HG03280 (cell line): ENCODE results near the gene TEKT1.
"Not testable (repeated sequence)": the region's sequence is repeated elsewhere in the genome, so short reads cannot be mapped to it uniquely, and the experiment has no call there.

Experiments
- ATAC-seq: cut with Tn5 transposase; IDR thresholded peaks from one replicate; pipeline ENCODE4 v1.9.1; 2021; ENCODE audit warnings: mild to moderate bottlenecking, moderate library complexity; ENCODE audit not compliant: unreplicated experiment

The TEKT1 gene

DNA sequence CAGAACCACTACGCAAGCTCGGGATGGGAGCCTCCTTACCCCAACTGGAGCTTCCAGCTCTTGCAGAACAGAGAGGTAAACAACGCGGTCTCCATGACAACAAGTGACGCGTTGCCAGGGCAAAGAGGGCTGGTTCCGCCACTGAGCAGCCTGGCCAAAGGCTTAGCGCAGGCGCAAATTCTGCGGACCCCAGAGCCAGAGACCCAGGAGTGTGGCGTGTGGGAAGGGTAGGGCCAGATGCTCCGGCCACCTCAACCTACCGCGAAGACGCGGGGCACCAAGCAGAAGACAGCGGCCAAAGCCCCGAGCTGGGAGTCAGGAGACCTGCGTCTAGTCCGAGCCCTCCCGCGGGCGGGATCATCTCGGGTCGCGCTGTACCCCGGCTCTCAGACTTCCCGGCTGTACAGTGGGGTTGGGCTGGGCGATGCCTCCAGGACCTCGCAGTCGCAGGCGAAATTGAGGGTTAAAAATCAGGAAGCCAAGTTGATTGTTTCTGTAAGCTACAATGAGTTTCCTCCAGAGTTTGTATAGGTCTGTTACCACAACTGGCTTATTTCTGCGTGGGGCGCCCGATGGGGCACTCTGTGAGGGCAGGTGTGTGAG, at the start of gene TEKT1:
Gene TEKT1 (minus strand): TSS at position 69 of the 603 bp plus-strand sequence. CDS start 1,353 bp downstream, outside the sequence.
- ATAC-seq: no peak

DNA sequence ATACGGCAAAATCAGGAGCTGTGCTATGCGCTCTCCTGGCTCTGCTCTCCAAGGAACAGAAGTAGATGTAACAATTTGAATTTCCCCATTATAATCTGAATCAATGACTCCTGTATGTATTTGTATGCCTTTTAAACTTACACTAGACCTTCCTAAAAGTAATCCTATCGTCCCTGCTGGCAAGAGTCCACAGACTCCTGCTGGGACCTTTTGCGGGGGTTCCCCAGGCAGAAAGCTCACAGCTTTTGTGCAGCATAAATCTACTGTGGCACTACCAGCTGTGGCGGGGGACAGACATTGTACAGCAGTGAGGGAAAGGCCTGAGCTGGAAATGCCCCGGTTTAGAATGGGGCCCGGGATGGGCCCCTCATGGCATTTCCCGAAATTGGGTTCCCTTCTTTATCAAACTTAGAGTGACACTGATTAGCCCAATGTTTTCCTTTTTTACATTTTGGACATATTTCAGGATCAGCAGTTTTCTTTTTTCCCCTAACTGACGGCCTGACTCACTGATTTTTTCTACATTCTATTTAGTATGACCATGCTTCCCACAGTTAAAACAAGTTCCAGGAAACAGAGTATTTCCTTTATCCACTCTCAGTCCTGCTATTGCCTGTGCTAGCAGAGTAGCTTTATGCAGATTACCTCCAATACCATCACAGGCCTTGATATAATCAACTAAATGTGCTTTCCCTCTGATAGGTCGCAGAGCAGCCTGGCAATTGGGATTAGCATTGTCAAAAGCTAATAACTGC, 47.9 kb upstream of the TEKT1 start:
- ATAC-seq: not testable (repeated sequence)

DNA sequence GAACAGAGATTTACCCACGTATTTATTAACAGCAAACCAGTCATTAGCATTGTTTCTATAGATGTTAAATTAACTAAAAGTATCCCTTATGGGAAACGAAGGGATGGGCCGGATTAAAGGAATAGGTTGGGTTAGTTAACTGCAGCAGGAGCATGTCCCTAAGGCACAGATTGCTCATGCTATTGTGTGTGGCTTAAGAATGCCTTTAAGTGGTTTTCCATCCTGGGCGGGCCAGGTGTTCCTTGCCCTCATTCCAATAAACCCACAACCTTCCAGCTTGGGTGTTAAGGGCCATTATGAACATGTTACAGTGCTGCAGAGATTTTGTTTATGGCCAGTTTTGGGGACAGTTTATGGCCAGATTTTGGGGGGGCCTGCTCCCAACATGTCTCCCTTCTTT, 43.7 kb upstream of the TEKT1 start:
- not testable (repeated sequence) for ATAC-seq

- no peak for ATAC-seq
Observed at GRCh38 chr17:6872936-6873335, 41.4 kb upstream of the TEKT1 start.

DNA sequence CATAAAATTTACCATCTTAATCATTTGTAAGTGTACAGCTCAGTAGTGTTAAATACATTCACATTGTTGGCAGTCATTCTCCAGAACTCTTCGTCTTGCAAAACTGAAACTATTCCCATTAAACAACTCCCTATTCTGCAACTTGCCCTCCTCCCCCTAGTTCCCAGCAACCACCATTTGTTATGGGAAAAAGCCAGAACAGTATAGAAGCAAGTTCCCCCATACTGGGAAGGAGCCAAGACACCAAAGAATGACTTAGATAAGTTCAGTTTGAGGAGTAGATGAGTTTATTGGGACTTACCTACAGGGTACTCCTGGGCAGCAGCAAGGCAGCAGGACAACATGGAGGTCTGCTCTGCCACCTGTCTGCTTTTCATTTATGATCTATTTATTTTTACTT, 39.3 kb upstream of the TEKT1 start:
- no peak for ATAC-seq

DNA sequence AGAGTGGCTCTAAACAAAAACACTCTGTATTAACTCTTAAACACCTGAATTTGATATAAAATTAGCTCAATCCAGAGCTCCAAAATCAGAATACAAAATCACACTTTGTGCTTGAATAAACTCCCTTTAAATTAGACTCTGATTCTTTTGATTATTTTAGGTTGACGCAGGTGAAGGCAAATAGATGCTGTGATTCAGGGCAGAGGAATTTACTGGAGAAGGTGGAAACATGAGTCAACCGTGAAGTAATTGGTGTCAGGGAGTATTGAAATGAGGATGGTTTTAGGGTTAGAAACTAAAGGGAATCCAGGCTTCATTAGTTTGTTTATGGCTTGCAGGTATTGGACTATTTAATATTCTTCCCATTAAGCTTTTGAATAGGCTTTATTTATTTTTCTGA, 37.1 kb upstream of the TEKT1 start:
- no peak for ATAC-seq

DNA sequence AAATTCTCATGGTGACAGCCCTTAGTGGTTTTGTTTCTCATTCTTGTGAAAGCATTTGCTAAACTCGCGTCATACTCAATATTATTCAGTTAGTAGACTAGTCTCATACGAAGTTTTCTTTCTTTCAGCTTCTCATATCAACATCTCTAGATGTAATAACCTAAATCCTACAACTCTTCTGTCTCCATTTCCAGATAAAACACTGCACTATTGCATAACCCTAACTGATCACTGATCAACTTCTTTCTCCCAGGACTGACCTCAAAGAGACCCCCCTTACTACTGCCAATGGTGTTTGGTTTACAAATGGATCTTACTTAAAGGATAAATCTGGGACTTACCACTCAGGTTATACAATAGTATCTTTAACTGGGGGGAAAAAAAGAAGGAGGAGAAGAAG, 36.3 kb upstream of the TEKT1 start:
- no peak for ATAC-seq

DNA sequence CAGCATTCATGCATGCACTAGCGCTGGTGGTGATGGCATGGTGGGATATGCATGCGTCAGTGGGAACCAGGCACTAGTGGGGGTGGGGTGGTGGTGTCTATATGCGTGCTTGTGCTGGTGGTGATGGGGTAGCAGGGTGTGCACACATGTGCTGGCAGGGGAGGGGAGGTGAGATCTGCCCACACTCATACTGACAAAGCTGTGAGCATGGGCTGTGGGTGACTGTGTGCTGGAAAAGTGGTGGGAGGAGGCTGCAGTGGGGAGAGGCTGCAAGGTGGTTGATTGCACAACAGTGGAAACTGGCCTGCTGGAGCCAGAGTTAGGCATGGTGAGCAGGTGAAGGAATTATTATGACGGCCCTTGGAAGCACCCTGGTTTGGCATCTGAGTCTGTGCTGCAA, 31.3 kb upstream of the TEKT1 start:
- no peak for ATAC-seq

GRCh38 chr17:6862122-6862521, 30.6 kb upstream of the TEKT1 start:
- ATAC-seq: no peak

DNA sequence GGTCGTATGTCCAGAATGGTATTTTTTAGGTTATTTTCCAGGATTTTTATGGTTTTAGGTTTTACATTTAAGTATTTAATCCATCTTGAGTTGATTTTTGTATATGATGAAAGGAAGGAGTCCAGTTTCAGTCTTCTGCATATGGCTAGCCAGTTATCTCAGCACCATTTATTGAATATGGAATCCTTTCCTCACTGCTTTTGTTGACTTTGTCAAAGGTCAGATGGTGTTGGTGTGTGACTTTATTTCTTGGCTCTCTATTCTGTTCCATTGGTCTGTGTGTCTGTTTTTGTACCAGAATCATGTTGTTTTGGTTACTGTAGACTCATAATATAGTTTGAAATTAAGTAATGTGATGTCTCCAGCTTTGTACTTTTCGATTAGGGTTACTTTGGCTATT, 26.4 kb upstream of the TEKT1 start:
- ATAC-seq: no peak

DNA sequence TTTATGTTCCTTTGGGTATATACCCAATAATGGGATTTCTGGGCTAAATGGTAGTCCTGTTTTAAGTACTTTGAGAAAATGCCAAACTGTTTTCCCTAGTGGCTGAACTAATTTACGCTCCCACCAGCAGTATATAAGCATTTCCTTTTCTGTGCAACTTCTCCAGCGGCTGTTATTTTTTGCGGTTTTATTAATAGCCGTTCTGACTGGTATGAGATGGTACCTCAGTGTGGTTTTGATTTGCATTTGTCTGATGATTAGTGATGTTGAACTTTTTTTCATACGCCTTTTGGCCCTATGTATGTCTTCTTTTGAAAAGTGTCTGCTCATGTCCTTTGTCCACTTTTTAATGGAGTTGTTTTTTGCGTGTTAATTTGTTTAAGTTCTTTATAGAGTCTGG, 25.8 kb upstream of the TEKT1 start:
- ATAC-seq: no peak

GRCh38 chr17:6856051-6856450, 24.5 kb upstream of the TEKT1 start:
- ATAC-seq: no peak

DNA sequence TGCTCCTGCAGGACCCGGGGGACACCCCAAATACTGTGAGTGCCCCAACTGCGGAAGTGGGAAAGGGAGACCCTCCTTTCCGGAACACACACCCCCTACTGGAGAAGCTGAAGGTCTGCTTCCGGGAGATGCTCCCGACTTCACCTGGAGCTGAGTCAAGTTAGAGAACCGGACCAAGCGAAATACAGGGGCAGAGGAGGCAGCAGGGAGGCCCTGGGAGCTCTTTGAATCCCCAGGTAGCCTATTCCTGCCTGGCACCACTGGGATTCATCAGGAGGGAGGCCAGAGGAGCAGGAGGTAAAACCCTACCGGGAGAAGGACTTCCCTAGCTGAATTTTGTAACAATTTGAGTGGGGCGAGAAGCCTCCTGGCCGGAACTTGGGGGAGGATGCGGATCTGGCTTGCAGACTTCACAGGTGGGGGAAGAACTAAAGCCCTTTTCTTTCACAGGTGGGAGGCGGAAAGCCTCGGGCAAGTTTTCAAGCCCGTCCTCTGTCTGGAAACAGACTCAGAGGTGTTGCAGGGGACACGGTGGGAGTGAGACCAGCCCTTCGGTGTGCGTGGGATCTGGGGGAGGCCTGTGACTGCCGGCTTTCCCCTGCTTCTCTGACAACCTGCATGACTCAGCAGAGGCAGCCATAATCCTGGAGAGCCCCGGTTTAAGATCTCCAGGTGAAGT, 22.4 kb upstream of the TEKT1 start:
- ATAC-seq: no peak

DNA sequence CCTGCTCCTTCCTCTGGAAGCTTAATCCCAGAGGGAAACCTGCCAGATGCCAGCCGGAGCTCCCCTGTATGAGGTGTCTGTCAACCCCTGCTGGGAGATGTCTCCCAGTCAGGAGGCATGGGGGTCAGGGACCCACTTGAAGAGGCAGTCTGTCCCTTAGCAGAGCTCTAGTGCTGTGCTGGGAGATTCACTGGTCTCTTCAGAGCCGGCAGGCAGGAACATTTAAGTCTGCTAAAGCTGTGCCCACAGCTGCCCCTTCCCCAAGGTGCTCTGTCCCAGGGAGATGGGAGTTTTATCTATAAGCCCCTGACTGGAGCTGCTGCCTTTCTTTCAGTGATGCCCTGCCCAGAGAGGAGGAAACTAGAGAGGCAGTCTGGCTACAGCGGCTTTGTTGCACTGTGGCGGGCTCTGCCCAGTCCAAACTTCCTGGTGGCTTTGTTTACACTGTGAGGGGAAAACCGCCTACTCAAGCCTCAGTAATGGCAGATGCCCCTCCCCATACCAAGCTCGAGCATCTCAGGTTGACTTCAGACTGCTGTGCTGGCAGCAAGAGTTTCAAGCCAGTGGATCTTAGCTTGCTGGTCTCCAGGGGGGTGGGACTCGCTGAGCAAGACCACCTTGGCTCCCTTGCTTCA, 17.1 kb upstream of the TEKT1 start:
- ATAC-seq: not testable (repeated sequence)

- not testable (repeated sequence) for ATAC-seq
Observed at GRCh38 chr17:6846138-6846537, 14.6 kb upstream of the TEKT1 start.

DNA sequence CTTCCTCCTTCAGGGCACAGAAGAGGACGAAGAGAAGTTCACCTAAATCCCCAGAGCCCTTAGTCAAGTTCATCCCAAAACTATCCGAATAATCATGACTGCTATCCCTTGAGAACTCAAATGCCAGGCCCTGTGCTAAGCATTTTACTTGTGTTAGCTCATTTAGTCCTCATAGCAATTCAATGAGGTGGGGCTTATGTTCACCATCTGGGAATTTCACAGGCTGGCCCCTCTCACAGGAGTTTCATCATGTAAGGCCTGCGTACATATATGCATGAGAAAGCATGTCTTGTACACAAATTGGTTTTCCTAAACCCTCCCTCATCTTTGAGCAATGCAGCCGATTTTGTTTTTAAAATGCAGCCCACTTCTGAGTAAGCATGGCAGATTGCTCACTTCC, 12.9 kb upstream of the TEKT1 start:
- ATAC-seq: not testable (repeated sequence)

GRCh38 chr17:6843241-6843880, 11.8 kb upstream of the TEKT1 start:
- ATAC-seq: no peak

DNA sequence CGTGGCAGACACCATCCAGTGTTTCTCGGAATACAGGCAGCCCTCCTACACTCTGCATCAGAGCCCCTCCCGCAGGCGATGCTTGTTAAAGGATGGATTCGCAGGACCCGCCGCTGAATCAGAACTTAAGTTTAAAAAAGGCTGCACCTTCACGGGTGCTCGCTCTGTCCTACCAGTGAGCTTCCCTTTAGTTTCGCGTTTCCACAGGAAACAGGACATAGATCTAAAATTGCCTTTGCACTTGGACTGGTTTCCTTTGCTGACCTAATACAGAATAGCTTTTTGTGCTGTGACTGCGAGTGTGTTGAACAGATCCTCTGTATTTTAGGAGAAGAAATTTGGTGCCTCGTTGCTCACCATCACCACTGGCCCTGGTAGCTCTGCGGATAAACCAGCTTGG, 10.2 kb upstream of the TEKT1 start:
- not testable (repeated sequence) for ATAC-seq

DNA sequence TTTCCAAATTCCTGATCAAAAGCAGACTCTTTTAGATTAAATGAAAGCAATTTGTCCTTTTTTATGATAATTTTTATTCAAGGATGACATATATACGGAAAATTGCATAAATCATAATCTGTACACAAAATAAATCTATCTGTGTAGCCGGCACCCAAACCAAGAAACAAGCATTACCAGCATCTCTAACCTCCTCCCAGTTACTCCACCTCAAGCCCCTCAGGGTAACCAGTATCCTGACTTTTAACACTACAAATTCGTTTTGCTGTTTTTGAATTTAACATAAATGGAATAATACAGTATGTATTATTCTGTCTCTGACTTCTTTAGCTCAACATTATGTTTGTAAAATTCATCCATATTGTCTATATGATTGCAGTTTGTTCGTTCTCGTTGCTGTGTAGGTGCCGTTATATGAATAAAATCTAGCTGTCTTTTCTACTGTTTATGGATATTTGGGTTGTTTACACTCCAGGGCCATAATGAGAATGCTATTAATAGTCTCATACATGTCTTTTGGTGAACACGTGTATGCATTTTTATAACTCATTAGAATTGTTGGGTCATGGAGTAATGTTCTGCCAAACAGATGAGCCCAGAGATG, 1.0 kb downstream of the TEKT1 start:
- ATAC-seq: no peak

DNA sequence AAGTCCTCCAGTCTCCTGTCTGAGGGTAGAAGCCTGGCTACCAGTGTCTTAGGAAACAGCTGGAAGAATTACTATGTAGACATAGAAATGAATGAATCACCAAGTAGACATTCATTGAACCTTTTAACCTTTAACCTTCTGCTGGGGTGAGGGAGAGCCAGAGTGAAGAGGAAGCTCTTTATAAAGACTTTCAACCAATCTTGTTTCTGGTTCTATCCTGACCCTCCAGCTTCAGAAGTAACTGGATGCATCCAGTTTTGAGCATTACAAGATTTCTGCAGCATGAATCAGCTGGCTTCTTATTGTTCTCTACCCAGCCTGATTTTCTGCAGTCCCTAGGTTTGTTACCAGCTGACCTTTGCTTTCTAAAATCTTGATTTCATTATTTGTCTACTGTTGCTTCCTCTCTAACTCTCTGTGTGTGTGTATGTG, 8.5 kb downstream of the TEKT1 start:
- no peak for ATAC-seq

DNA sequence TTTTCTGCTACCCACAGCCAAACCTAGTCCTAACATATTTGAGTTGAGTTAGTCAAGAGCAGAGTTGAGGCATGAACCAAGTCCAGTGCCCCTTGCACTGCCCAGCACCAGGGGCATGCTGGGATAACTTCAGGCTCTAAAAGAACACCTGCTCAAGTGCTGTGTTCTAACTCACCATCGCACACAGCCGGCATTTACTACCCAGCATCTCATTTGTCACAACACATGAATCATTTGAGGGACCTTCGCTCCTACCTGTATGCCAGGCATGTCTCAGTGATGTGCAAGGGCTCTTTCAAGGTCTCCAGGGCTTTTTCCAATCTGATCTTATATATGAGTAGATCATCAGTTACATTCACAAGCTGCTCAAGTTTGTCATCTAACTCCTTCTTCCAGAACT, 12.6 kb downstream of the TEKT1 start:
- ATAC-seq: no peak
